Common myeloid progenitor, CD34-positive (primary cell): ENCODE measurements around the gene KNSTRN.

Source experiments
- CTCF ChIA-PET: fragments of 350-600 bp; sonication (Branson Sonifier 250); formaldehyde crosslinking; loops from one replicate; lab custom pipeline; 2021; ENCODE audit warnings: antibody characterized with exemption; lab: Charles Lee
- POLR2A ChIA-PET: fragments of 350-600 bp; sonication (Branson Sonifier 250); formaldehyde crosslinking; loops from one replicate; lab custom pipeline; 2021; ENCODE audit warnings: antibody characterized with exemption; lab: Charles Lee
- DNase-seq, 3 donors: peaks; one replicate each; pipeline versions ENCODE4 v3.0.0 to v3.0.0-alpha.2; 2013
- H3K27ac ChIP-seq, 2 experiments: 1 replicate in 1 of 2; 2 replicates in 1 of 2; pipeline ENCODE4 v1.7.0; 2013; ENCODE audit warnings: inconsistent platforms in 2 of 2, low read length in 2 of 2, mild to moderate bottlenecking in 2 of 2, low read depth in 1 of 2, moderate library complexity in 1 of 2; ENCODE audit not compliant: severe bottlenecking in 2 of 2, insufficient read depth in 1 of 2, poor library complexity in 1 of 2
- H3K27me3 ChIP-seq, 5 experiments: replicated peaks in 2 of 5; 1 replicate in 3 of 5; 2 replicates in 2 of 5; pipeline versions ENCODE4 v1.6.1 to v1.7.0; 2013; ENCODE audit warnings: low read length in 4 of 5, mild to moderate bottlenecking in 2 of 5, moderate library complexity in 2 of 5, inconsistent platforms in 1 of 5; ENCODE audit not compliant: insufficient read depth in 5 of 5, control insufficient read depth in 4 of 5
- H3K36me3 ChIP-seq, 4 experiments: 1 replicate in 2 of 4; 2 replicates in 2 of 4; pipeline versions ENCODE4 v1.6.1 to v1.7.0; 2013; ENCODE audit warnings: low read length in 3 of 4, control low read depth in 1 of 4, mild to moderate bottlenecking in 1 of 4; ENCODE audit not compliant: control insufficient read depth in 4 of 4, insufficient read depth in 4 of 4
- H3K4me1 ChIP-seq, 4 experiments: 1 replicate in 3 of 4; 2 replicates in 1 of 4; pipeline versions ENCODE4 v1.6.1 to v1.7.1; 2013; ENCODE audit warnings: low read length in 3 of 4, mild to moderate bottlenecking in 3 of 4, control low read depth in 1 of 4, inconsistent platforms in 1 of 4, moderate library complexity in 1 of 4; ENCODE audit not compliant: control insufficient read depth in 4 of 4, insufficient read depth in 4 of 4; ENCODE audit errors: control extremely low read depth in 1 of 4
- H3K4me3 ChIP-seq, 7 experiments: 1 replicate in 4 of 7; 2 replicates in 3 of 7; pipeline versions ENCODE4 v1.5.1 to v1.7.0; 2013; ENCODE audit warnings: mild to moderate bottlenecking in 7 of 7, low read length in 6 of 7, moderate library complexity in 6 of 7, inconsistent platforms in 2 of 7, low read depth in 2 of 7, control low read depth in 1 of 7; ENCODE audit not compliant: insufficient read depth in 4 of 7, control insufficient read depth in 1 of 7; ENCODE audit errors: extremely low read depth in 1 of 7
- H3K9me3 ChIP-seq, 5 experiments: 1 replicate in 4 of 5; 2 replicates in 1 of 5; pipeline versions ENCODE4 v1.6.1 to v1.7.1; 2013; ENCODE audit warnings: low read length in 4 of 5, mild to moderate bottlenecking in 2 of 5, inconsistent platforms in 1 of 5, low read depth in 1 of 5, moderate library complexity in 1 of 5; ENCODE audit not compliant: control insufficient read depth in 4 of 5, insufficient read depth in 2 of 5; ENCODE audit errors: control extremely low read depth in 1 of 5
- WGBS: methylation state at CpG from one replicate; pipeline ENCODE4 v1.1.5; 2013; ENCODE audit not compliant: insufficient coverage; 5-methylcytosine and 5-hydroxymethylcytosine counted together

The KNSTRN gene

DNA sequence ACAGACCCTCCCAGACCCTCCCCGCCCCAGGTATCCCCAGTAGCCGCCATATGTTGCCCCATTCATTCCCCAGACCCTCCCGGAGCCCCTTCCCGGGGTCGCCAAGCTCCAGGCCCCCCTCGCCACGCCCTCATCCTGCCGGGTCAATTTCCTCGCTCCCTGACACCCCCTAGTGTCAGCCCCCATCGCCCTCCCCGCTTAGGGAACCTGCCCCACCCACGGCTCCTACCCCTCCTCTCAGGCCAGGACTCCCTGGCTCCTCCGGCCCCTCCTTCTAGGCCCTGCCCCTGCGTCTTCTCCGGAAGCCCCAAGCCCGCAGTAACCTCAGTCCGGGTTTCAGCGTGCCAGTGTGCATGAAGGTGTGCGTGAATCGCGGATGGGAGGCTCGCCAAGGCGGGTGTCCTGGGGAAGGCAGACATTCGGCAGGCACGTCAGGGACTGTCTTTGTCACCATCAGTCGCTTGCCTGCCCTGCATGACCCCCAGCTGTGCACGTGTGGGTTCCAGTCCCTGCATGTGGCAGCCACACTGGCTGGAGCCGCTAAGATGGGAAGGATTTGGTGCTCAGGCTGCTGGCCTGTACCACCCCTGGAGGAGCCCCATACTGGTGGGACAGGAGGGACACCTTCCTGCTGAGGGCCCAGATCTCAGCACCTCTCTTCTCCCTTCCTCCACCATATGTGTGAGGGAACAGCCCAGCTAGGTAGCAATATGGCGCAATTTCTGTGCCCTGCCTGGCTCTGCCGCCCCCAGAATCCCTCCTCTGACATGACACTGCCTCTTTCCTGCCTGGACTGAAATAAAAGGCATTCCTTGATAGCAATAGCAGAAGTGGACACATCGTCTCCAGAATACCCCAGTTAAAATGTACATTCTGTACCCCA is 23.8 kb upstream of the KNSTRN start:
- Histone ChIP-seq H3K4me3 (peak overlapping the region in 6 of 7 experiments; percentile 50 to 78 (median 66)), H3K9me3 (no peaks in the 10 kb centered on the region), H3K4me1 (peaks cover 0 to 22% (median 17%) of the 10 kb centered on the region in 4 experiments), H3K27ac (no peak overlapping the region), H3K27me3 (peaks cover 0 to 2% (median 0%) of the 10 kb centered on the region in 5 experiments), H3K36me3 (peaks cover 0 to 4% (median 0%) of the 10 kb centered on the region in 4 experiments)
- CTCF ChIA-PET = interaction anchor here (0.9 to 10.9 kb wide), 3 partner anchors 17 to 79 kb away, joined by 3 to 139 read pairs (median 3); partner anchors contain the start of gene CCDC9B
- peak in 2 of 3 donors; percentile 22 to 35 for DNase-seq
- POLR2A ChIA-PET = no interaction called here
- WGBS = 15% methylated on average over 23 of the region's 31 CpGs

DNA sequence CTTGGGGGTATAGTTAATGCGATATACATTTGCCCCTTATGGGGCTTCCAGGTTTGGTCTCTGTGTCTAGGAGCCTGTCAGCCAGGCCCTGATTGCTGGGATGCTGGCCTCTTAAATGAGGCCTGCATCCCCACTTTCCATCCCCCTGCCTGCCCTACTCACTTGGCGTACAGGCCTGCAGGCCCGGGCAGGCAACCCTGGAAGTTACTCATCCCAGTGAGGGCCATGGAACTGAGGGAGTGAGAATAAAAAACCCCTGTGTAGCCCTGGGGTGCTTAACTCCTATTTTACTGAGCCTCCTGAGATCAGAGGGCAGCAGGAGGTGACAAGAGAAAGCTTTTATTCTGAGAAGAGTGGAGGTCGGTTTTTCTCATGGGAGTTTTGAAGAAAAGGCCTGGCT is 22.5 kb upstream of the KNSTRN start:
- H3K27ac ChIP-seq = no peak overlapping the region
- CTCF ChIA-PET = interaction anchor here (1.0 to 10.9 kb wide), 3 partner anchors 19 to 81 kb away, joined by 3 to 139 read pairs (median 4); partner anchors contain the start of gene CCDC9B
- 98% methylated on average over 4 of the region's 4 CpGs for WGBS
- H3K4me1 ChIP-seq = peaks cover 0 to 22% (median 15%) of the 10 kb centered on the region in 4 experiments
- H3K27me3 ChIP-seq = peaks cover 0 to 2% (median 0%) of the 10 kb centered on the region in 5 experiments
- peaks cover 0 to 4% (median 0%) of the 10 kb centered on the region in 4 experiments for H3K36me3 ChIP-seq
- POLR2A ChIA-PET = no interaction called here
- no peak overlapping the region for H3K4me3 ChIP-seq
- no peak for DNase-seq
- H3K9me3 ChIP-seq = no peaks in the 10 kb centered on the region

- Histone ChIP-seq H3K4me3 (no peak overlapping the region), H3K36me3 (peaks cover 0 to 4% (median 0%) of the 10 kb centered on the region in 4 experiments), H3K4me1 (peaks cover 0 to 19% (median 14%) of the 10 kb centered on the region in 4 experiments), H3K27me3 (peaks cover 0 to 2% (median 0%) of the 10 kb centered on the region in 5 experiments), H3K27ac (no peak overlapping the region), H3K9me3 (no peaks in the 10 kb centered on the region)
- DNase-seq = no peak
- 83% methylated on average over 2 of the region's 2 CpGs for WGBS
- CTCF ChIA-PET = interaction anchor here (1.1 to 10.9 kb wide), 2 partner anchors 15 to 20 kb away, joined by 3 to 139 read pairs; partner anchors contain the start of gene CCDC9B
- POLR2A ChIA-PET = no interaction called here
These were observed 20.9 kb upstream of the KNSTRN start for GRCh38 chr15:40361640-40362039.

DNA sequence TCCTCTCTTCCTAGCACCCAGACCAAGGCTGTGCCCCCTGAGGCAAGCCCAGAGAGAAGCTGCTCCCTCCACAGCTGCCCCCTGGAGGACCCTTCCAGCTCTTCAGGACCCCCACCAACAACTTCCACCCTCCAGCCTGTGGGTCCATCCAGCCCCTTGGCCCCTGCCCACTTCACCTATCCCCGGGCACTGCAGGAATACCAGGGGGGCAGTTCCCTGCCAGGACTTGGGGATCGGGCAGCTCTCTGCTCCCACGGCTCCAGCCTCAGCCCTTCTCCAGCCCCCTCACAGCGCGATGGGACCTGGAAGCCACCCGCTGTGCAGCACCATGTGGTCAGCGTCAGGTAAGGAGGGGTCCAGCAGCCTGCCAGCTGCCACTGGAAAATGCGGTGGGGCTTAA is 18.9 kb upstream of the KNSTRN start:
- POLR2A ChIA-PET = no interaction called here
- peaks cover 4 to 23% (median 20%) of the 10 kb centered on the region in 4 experiments for H3K4me1 ChIP-seq
- 100% methylated on average over 5 of the region's 8 CpGs for WGBS
- no peak overlapping the region for H3K4me3 ChIP-seq
- H3K36me3 ChIP-seq = peaks cover 0 to 4% (median 0%) of the 10 kb centered on the region in 4 experiments
- peaks cover 0 to 2% (median 0%) of the 10 kb centered on the region in 5 experiments for H3K27me3 ChIP-seq
- H3K27ac ChIP-seq = no peak overlapping the region
- CTCF ChIA-PET = interaction anchor here (1.3 to 7.7 kb wide), 4 partner anchors 9 to 59 kb away, joined by 4 to 112 read pairs (median 45); partner anchors contain the start of genes CCDC9B and PHGR1
- no peaks in the 10 kb centered on the region for H3K9me3 ChIP-seq
- DNase-seq = no peak

DNA sequence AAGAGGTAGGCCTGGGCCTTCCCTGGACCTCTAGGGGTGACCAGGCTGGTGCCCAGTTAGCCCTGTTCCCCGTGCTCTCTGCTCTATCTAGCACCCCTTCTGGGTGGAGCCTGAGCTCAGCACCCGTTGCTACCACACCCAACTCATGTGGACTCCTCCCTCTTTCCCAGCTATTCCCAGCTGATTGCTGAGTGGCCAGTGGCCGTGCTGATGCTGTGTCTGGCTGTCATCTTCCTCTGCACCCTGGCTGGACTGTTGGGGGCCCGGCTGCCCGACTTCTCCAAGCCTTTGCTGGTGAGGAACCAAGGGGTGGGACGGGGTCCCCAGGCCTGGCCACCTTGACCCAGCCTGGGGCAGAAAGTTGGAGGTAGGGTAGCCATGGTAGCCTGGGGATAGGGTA is 18.3 kb upstream of the KNSTRN start:
- Histone ChIP-seq H3K4me3 (no peak overlapping the region), H3K9me3 (no peaks in the 10 kb centered on the region), H3K27me3 (no peaks in the 10 kb centered on the region), H3K36me3 (peaks cover 0 to 4% (median 0%) of the 10 kb centered on the region in 4 experiments), H3K4me1 (peaks cover 4 to 20% (median 16%) of the 10 kb centered on the region in 4 experiments), H3K27ac (no peak overlapping the region)
- CTCF ChIA-PET = interaction anchor here (1.3 to 7.7 kb wide), 5 partner anchors 9 to 59 kb away, joined by 3 to 112 read pairs (median 5); partner anchors contain the start of genes CCDC9B and PHGR1
- 89% methylated on average over 5 of the region's 6 CpGs for WGBS
- DNase-seq = no peak
- POLR2A ChIA-PET = no interaction called here

- ChIA-PET POLR2A (interaction anchor here (0.9 kb wide), 1 partner anchor 9 kb away, joined by 3 read pairs; no protein-coding TSS in a partner anchor), CTCF (interaction anchor here (0.9 to 7.7 kb wide), 10 partner anchors 9 to 82 kb away, joined by 3 to 112 read pairs (median 4); partner anchors contain the start of genes ANKRD63, CCDC9B, DISP2 and INAFM2)
- no peaks in the 10 kb centered on the region for H3K9me3 ChIP-seq
- no peak overlapping the region for H3K27ac ChIP-seq
- DNase-seq = no peak
- no peaks in the 10 kb centered on the region for H3K27me3 ChIP-seq
- peaks cover 0 to 4% (median 0%) of the 10 kb centered on the region in 4 experiments for H3K36me3 ChIP-seq
- no peak overlapping the region for H3K4me3 ChIP-seq
- H3K4me1 ChIP-seq = peaks cover 4 to 20% (median 16%) of the 10 kb centered on the region in 4 experiments
- WGBS = 92% methylated on average over 5 of the region's 5 CpGs
These were observed 17.5 kb upstream of the KNSTRN start for GRCh38 chr15:40365016-40365415.
